Progenitor cell of endocrine pancreas (in vitro differentiated cells): Measurements from ENCODE around the gene LRRC8B. TPM values are rescaled to one million over a fixed set of nuclear protein-coding genes. Genes with fewer than 3 reads are reported as not detected.
A peak's percentile ranks its signal among the peaks of the same experiment; 100 is the strongest.

Experiments used
- DNase-seq: peaks from one replicate; pipeline ENCODE4 v3.0.0; 2021; ENCODE audit warnings: low spot score; ENCODE audit not compliant: unreplicated experiment
- H3K27ac Mint-ChIP-seq: 2 replicates; pipeline ENCODE4 v1.8.0; 2021; ENCODE audit warnings: mild to moderate bottlenecking, moderate library complexity, mixed read lengths
- H3K27me3 Mint-ChIP-seq: 2 replicates; pipeline ENCODE4 v1.8.0; 2021; ENCODE audit warnings: mixed read lengths
- H3K36me3 Mint-ChIP-seq: 2 replicates; pipeline ENCODE4 v1.8.0; 2022; ENCODE audit warnings: mixed read lengths; ENCODE audit not compliant: insufficient read depth
- H3K4me1 Mint-ChIP-seq: 2 replicates; pipeline ENCODE4 v1.8.0; 2021; ENCODE audit warnings: low read depth, mixed read lengths
- H3K4me3 Mint-ChIP-seq: 2 replicates; pipeline ENCODE4 v1.8.0; 2021; ENCODE audit warnings: low read depth, mild to moderate bottlenecking, moderate library complexity, mixed read lengths
- H3K9me3 Mint-ChIP-seq: 2 replicates; pipeline ENCODE4 v1.8.0; 2021; ENCODE audit warnings: low read depth, mixed read lengths
- total RNA-seq: library from RNA; stranded (reverse); gene quantifications from 2 replicates; pipeline ENCODE4 v1.2.1, GENCODE V29; 2021
- TF ChIP-seq, protein P1 (sequence below): fragments of 200-600 bp; sonication (generic); IDR thresholded peaks from one replicate; pipeline ENCODE4 v1.5.0; 2021; ENCODE audit warnings: antibody characterized with exemption, mild to moderate bottlenecking; ENCODE audit not compliant: unreplicated experiment

The LRRC8B gene
- total RNA-seq, 1 donor from 2014 or later: 22.2 TPM

- no peak for DNase-seq
- Mint-ChIP-seq H3K4me1 (no peaks in the 10 kb centered on the region), H3K9me3 (no peaks in the 10 kb centered on the region), H3K27me3 (no peaks in the 10 kb centered on the region), H3K27ac (no peak overlapping the region), H3K36me3 (no peaks in the 10 kb centered on the region), H3K4me3 (no peak overlapping the region)
- TF ChIP-seq, protein P1, sequence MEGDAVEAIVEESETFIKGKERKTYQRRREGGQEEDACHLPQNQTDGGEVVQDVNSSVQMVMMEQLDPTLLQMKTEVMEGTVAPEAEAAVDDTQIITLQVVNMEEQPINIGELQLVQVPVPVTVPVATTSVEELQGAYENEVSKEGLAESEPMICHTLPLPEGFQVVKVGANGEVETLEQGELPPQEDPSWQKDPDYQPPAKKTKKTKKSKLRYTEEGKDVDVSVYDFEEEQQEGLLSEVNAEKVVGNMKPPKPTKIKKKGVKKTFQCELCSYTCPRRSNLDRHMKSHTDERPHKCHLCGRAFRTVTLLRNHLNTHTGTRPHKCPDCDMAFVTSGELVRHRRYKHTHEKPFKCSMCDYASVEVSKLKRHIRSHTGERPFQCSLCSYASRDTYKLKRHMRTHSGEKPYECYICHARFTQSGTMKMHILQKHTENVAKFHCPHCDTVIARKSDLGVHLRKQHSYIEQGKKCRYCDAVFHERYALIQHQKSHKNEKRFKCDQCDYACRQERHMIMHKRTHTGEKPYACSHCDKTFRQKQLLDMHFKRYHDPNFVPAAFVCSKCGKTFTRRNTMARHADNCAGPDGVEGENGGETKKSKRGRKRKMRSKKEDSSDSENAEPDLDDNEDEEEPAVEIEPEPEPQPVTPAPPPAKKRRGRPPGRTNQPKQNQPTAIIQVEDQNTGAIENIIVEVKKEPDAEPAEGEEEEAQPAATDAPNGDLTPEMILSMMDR: no peak
Measured at GRCh38 chr1:89531480-89532139, 7.0 kb downstream of the LRRC8B start.

DNA sequence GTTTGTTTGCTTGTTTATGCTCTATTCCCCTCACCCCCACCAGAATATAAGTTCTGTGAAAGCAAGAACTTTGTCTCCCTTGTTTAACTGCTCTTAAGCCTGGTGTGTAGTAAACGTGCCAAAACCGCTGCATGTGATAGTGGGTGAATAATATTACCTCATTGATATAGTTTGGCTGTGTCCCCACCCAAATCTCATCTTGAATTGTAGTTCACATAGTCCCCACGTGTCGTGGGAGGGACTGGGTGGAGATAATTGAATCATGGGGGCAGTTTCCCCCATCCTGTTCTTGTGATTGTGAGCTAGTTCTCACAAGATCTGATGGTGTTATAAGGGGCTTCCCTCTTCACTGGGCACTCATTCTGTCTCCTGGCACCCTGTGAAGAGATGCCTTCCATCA, 7.6 kb downstream of the LRRC8B start:
- TF ChIP-seq, protein P1: no peak
- Mint-ChIP-seq H3K36me3 (no peaks in the 10 kb centered on the region), H3K9me3 (no peaks in the 10 kb centered on the region), H3K4me1 (no peaks in the 10 kb centered on the region), H3K27me3 (no peaks in the 10 kb centered on the region), H3K4me3 (no peak overlapping the region), H3K27ac (no peak overlapping the region)
- no peak for DNase-seq

DNA sequence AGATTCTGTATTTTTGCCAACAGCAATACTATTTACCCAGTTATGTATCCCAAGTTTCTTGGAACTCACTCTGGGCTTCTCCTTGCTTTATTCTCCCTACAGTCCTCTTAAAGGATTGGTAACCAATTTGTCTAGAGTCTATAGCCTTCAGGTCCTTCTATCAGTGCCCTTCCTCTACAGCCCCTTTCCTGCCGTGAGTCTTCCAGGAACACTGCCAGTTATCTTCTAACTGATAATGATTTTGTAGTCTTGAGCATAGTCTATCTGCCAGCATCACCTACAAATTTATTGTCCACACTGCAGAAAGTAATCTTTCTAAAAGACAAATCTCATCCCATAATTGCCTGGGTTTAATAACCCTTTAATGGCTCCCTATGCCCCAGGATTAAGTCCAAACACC, 8.2 kb downstream of the LRRC8B start:
- H3K36me3 Mint-ChIP-seq: no peaks in the 10 kb centered on the region
- TF ChIP-seq, protein P1: no peak
- H3K9me3 Mint-ChIP-seq: no peaks in the 10 kb centered on the region
- no peak overlapping the region for H3K4me3 Mint-ChIP-seq
- DNase-seq: no peak
- no peaks in the 10 kb centered on the region for H3K4me1 Mint-ChIP-seq
- H3K27ac Mint-ChIP-seq: peak overlapping the region; percentile 18
- H3K27me3 Mint-ChIP-seq: no peaks in the 10 kb centered on the region

GRCh38 chr1:89535537-89535936, 10.9 kb downstream of the LRRC8B start:
- Mint-ChIP-seq H3K4me1 (no peaks in the 10 kb centered on the region), H3K9me3 (no peaks in the 10 kb centered on the region), H3K4me3 (no peak overlapping the region), H3K27ac (no peak overlapping the region), H3K36me3 (no peaks in the 10 kb centered on the region), H3K27me3 (no peaks in the 10 kb centered on the region)
- no peak for DNase-seq
- TF ChIP-seq, protein P1: no peak

DNA sequence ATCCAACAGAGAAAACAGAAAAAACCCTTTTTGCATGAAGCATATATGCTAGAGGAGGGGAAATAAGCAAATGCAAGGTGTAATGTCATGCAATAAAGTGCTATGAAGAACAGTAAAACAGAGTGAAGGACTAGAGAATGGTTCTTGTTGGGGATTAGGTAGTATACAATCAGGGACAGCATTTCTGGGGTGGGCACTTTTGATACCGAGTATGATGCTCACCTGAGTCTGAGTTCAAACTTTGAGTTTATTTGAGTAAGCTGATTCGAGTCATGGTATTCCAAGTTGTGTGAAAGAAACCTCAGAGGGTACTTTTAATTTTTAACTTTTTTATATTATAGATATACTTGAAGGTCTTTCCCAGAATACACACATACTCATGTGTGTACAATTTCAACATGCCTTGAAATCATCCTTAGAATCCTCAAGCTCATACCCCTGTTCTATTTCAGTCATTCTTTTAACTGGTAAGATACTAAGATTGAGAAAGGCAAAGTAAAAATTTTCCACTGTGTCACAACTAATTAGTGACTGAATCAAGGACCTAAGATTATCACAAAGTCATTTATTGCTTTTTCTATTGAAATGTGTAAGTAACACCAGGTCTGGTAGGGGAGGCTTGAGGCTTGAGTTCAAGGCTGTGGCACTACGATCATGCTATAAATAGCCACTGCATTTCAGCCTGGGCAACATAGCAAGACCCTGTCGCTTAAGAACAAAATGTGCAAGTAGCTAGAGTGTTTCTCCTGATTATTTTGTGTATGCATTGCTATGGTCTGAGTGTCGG, 12.1 kb downstream of the LRRC8B start:
- Mint-ChIP-seq H3K36me3 (peaks cover 1% of the 10 kb centered on the region), H3K4me3 (no peak overlapping the region), H3K9me3 (peaks cover 5% of the 10 kb centered on the region), H3K4me1 (no peaks in the 10 kb centered on the region), H3K27me3 (no peaks in the 10 kb centered on the region), H3K27ac (no peak overlapping the region)
- TF ChIP-seq, protein P1: no peak
- no peak for DNase-seq
